PC-9 (cell line): ENCODE data around the gene MET. TPM values are rescaled to one million over a fixed set of nuclear protein-coding genes. Genes with fewer than 3 reads are reported as not detected.
A peak's percentile ranks its signal among the peaks of the same experiment; 100 is the strongest.

Experiments used
- BruUV-seq: library from RNA; stranded (reverse); fragments of 400-500 nt; replicated peaks from 2 replicates; lab custom pipeline; 2021; lab: Mats Ljungman, UMichigan
- CTCF ChIA-PET: fragments of 300-600 bp; sonication (Branson Sonifier 250); formaldehyde crosslinking; loops from one replicate; lab custom pipeline; 2022; ENCODE audit warnings: antibody characterized with exemption; lab: Charles Lee
- POLR2A ChIA-PET: fragments of 300-600 bp; sonication (Branson Sonifier 250); formaldehyde crosslinking; loops from one replicate; lab custom pipeline; 2022; ENCODE audit warnings: antibody characterized with exemption; ENCODE audit not compliant: unreplicated experiment; lab: Charles Lee
- DNase-seq, 2 experiments: peaks; one replicate each; pipeline versions ENCODE4 v3.0.0 to v3.0.0-alpha.2; 2015 to 2022; ENCODE audit warnings: mixed read lengths in 1 of 2
- H2AFZ ChIP-seq: fragments of 200-600 bp; sonication (generic); 2 replicates; pipeline ENCODE4 v1.8.1; 2017; ENCODE audit warnings: antibody characterized with exemption
- H3F3A ChIP-seq: fragments of 200-600 bp; sonication (generic); 2 replicates; pipeline ENCODE4 v1.8.1; 2017; ENCODE audit warnings: antibody characterized with exemption, mild to moderate bottlenecking, low read depth; ENCODE audit not compliant: insufficient read depth
- H3K27ac ChIP-seq: fragments of 200-600 bp; sonication (generic); 2 replicates; pipeline ENCODE4 v1.6.1; 2016; ENCODE audit warnings: mixed run types
- H3K27me3 ChIP-seq: fragments of 200-600 bp; sonication (generic); 2 replicates; pipeline ENCODE4 v1.6.1; 2016; ENCODE audit warnings: low read depth, mixed run types; ENCODE audit not compliant: insufficient read depth
- H3K36me3 ChIP-seq: fragments of 200-600 bp; sonication (generic); 2 replicates; pipeline ENCODE4 v1.6.1; 2016; ENCODE audit warnings: low read depth, mixed run types
- H3K4me1 ChIP-seq: fragments of 200-600 bp; sonication (generic); replicated peaks from 2 replicates; pipeline ENCODE4 v1.6.1; 2016; ENCODE audit warnings: mixed run types; ENCODE audit not compliant: insufficient read depth
- H3K4me2 ChIP-seq: fragments of 200-600 bp; sonication (generic); 2 replicates; pipeline ENCODE4 v1.6.1; 2017; ENCODE audit warnings: mixed run types
- H3K4me3 ChIP-seq: fragments of 200-600 bp; sonication (generic); 2 replicates; pipeline ENCODE4 v1.6.1; 2016; ENCODE audit warnings: mixed run types
- H3K79me2 ChIP-seq: fragments of 200-600 bp; sonication (generic); 2 replicates; pipeline ENCODE4 v1.6.1; 2017; ENCODE audit warnings: low read depth, mixed run types
- H3K9me2 ChIP-seq: fragments of 200-600 bp; sonication (generic); 2 replicates; pipeline ENCODE4 v1.8.1; 2017; ENCODE audit warnings: mild to moderate bottlenecking; ENCODE audit not compliant: insufficient read depth
- H3K9me3 ChIP-seq: fragments of 200-600 bp; sonication (generic); 2 replicates; pipeline ENCODE4 v1.8.1; 2016; ENCODE audit warnings: low read depth; ENCODE audit not compliant: insufficient read depth
- H4K20me1 ChIP-seq: fragments of 200-600 bp; sonication (generic); 2 replicates; pipeline ENCODE4 v1.8.1; 2017; ENCODE audit not compliant: insufficient read depth
- CTCF ChIP-seq: fragments of 200-600 bp; sonication (generic); conservative IDR thresholded peaks from 2 replicates; pipeline ENCODE4 v1.6.1; 2017; ENCODE audit warnings: mixed run types, antibody characterized with exemption, mild to moderate bottlenecking, moderate library complexity
- EZH2 ChIP-seq: fragments of 200-600 bp; sonication (generic); IDR thresholded peaks from 2 replicates; pipeline ENCODE4 v1.8.0; 2017; ENCODE audit warnings: antibody characterized with exemption, low read depth
- intact Hi-C: fragments of 100-400 bp; cut with micrococcal nuclease; formaldehyde crosslinking; loops from one replicate; pipeline ENCODE4 v1.10.0; 2022; ENCODE audit not compliant: unreplicated experiment
- total RNA-seq: library from RNA; stranded (reverse); gene quantifications from 2 replicates; pipeline ENCODE4 v1.2.3, GENCODE V29; 2021

The MET gene
- total RNA-seq, 1 experiment from 2014 or later: 287 TPM

- Histone ChIP-seq H3K27ac (peak overlapping the region; percentile 20), H3K4me2 (no peak overlapping the region), H3K27me3 (no peaks in the 10 kb centered on the region), H3K9me3 (peaks cover 22% of the 10 kb centered on the region), H4K20me1 (no peaks in the 10 kb centered on the region), H2AFZ (no peak overlapping the region), H3K4me3 (no peak overlapping the region), H3F3A (peaks cover 31% of the 10 kb centered on the region), H3K36me3 (peaks cover 28% of the 10 kb centered on the region; the same call in 1 of the 2 replicates), H3K9me2 (no peaks in the 10 kb centered on the region), H3K4me1 (peaks cover 52% of the 10 kb centered on the region), H3K79me2 (peaks cover 47% of the 10 kb centered on the region)
- BruUV-seq: no TSS peak
- DNase-seq: peak; percentile 67 to 73
- ChIA-PET CTCF (interaction anchor here (0.7 to 0.9 kb wide), 2 partner anchors 11 to 66 kb away, joined by 3 to 5 read pairs; no protein-coding TSS in a partner anchor), POLR2A (interaction anchor here (0.5 to 1.3 kb wide), 9 partner anchors 13 to 472 kb away, joined by 3 to 22 read pairs (median 7); no protein-coding TSS in a partner anchor)
- intact Hi-C loops: loop anchor here (1.0 to 5.0 kb wide), 7 partner anchors 12 to 373 kb away; partner anchors contain the start of gene MET
- TF ChIP-seq EZH2: no peak
- no peak for TF ChIP-seq CTCF
Measured at GRCh38 chr7:116689790-116690259, 17.8 kb downstream of the MET start.

- TF ChIP-seq EZH2 (no peak), CTCF (no peak)
- H3K4me2 ChIP-seq: peak overlapping the region; percentile 70
- H3K36me3 ChIP-seq: peaks cover 45% of the 10 kb centered on the region; the same call in 1 of the 2 replicates
- H3K79me2 ChIP-seq: peaks cover 51% of the 10 kb centered on the region
- POLR2A ChIA-PET: interaction anchor here (0.6 to 1.7 kb wide), 3 partner anchors 10 to 263 kb away, joined by 3 to 10 read pairs (median 8); no protein-coding TSS in a partner anchor
- CTCF ChIA-PET: no interaction called here
- no TSS peak for BruUV-seq
- DNase-seq: no peak
- no peaks in the 10 kb centered on the region for H3K27me3 ChIP-seq
- no peak overlapping the region for H2AFZ ChIP-seq
- H3K4me3 ChIP-seq: no peak overlapping the region
- peaks cover 22% of the 10 kb centered on the region for H3K9me3 ChIP-seq
- peak overlapping the region; percentile 89 for H3K27ac ChIP-seq
- H4K20me1 ChIP-seq: no peaks in the 10 kb centered on the region
- no peaks in the 10 kb centered on the region for H3K9me2 ChIP-seq
- intact Hi-C loops: loop anchor here (2.0 to 5.0 kb wide), 4 partner anchors 229 to 374 kb away; no protein-coding TSS in a partner anchor
- peaks cover 52% of the 10 kb centered on the region for H3K4me1 ChIP-seq
- peaks cover 31% of the 10 kb centered on the region for H3F3A ChIP-seq
Measured at GRCh38 chr7:116691664-116692063, 19.7 kb downstream of the MET start.

- CTCF ChIA-PET: no interaction called here
- H3K4me3 ChIP-seq: peak overlapping the region; percentile 36; the same call in 1 of the 2 replicates
Measured at GRCh38 chr7:116692401-116693308, 20.7 kb downstream of the MET start.

More at GRCh38 chr7:116692401-116693308, 20.7 kb downstream of the MET start:
- DNase-seq: peak in 1 of 2 experiments; percentile 89
- H3K36me3 ChIP-seq: peaks cover 46% of the 10 kb centered on the region; the same call in 1 of the 2 replicates
- no peak for TF ChIP-seq CTCF
- TF ChIP-seq EZH2: no peak
- no peaks in the 10 kb centered on the region for H4K20me1 ChIP-seq
- H3K4me2 ChIP-seq: peak overlapping the region; percentile 70
- peak overlapping the region; percentile 19 for H2AFZ ChIP-seq
- no peaks in the 10 kb centered on the region for H3K9me2 ChIP-seq
- H3K4me1 ChIP-seq: peaks cover 46% of the 10 kb centered on the region
- H3K27me3 ChIP-seq: no peaks in the 10 kb centered on the region
- H3F3A ChIP-seq: peaks cover 31% of the 10 kb centered on the region
- H3K9me3 ChIP-seq: peaks cover 22% of the 10 kb centered on the region
- H3K27ac ChIP-seq: peak overlapping the region; percentile 89
- BruUV-seq: TSS peak; percentile 8
- peaks cover 50% of the 10 kb centered on the region for H3K79me2 ChIP-seq
- intact Hi-C loops: loop anchor here (5.0 kb wide), 3 partner anchors 230 to 375 kb away; no protein-coding TSS in a partner anchor
- POLR2A ChIA-PET: interaction anchor here (0.7 to 1.7 kb wide), 5 partner anchors 9 to 38 kb away, joined by 3 to 10 read pairs (median 7); no protein-coding TSS in a partner anchor
